OCI-LY1 (cell line): ENCODE data around the gene NLE1.

Experiments used
- H2AFZ ChIP-seq: fragments of 200-600 bp; sonication (generic), shearing (Covaris generic); 2 replicates; pipeline ENCODE4 v1.6.0; 2014; ENCODE audit warnings: antibody characterized with exemption, mild to moderate bottlenecking, low read length
- H3F3A ChIP-seq: fragments of 200-600 bp; sonication (generic), shearing (Covaris generic); 2 replicates; pipeline ENCODE4 v1.6.0; 2014; ENCODE audit warnings: mild to moderate bottlenecking, antibody characterized with exemption, low read length, moderate library complexity; ENCODE audit not compliant: insufficient read depth
- H3K27ac ChIP-seq: fragments of 200-600 bp; sonication (generic); 2 replicates; pipeline ENCODE4 v1.5.1; 2014; ENCODE audit warnings: low read length, mixed run types, mild to moderate bottlenecking, low read depth; ENCODE audit not compliant: poor library complexity, severe bottlenecking
- H3K27me3 ChIP-seq: fragments of 200-600 bp; sonication (generic); 2 replicates; pipeline ENCODE4 v1.6.0; 2014; ENCODE audit warnings: antibody characterized with exemption, mild to moderate bottlenecking, low read length, moderate library complexity; ENCODE audit not compliant: insufficient read depth
- H3K36me3 ChIP-seq: fragments of 200-600 bp; sonication (generic); 2 replicates; pipeline ENCODE4 v1.6.1; 2014; ENCODE audit warnings: mild to moderate bottlenecking, antibody characterized with exemption, low read length, moderate library complexity, mixed read lengths; ENCODE audit not compliant: insufficient read depth
- H3K4me1 ChIP-seq: fragments of 200-600 bp; sonication (generic); 2 replicates; pipeline ENCODE4 v1.5.1; 2014; ENCODE audit warnings: mild to moderate bottlenecking, low read length, moderate library complexity; ENCODE audit not compliant: insufficient read depth, severe bottlenecking
- H3K4me2 ChIP-seq: fragments of 200-600 bp; sonication (generic), shearing (Covaris generic); 2 replicates; pipeline ENCODE4 v1.6.1; 2014; ENCODE audit warnings: low read length
- H3K4me3 ChIP-seq: fragments of 200-600 bp; sonication (generic); 2 replicates; pipeline ENCODE4 v1.5.1; 2014; ENCODE audit warnings: low read length, low read depth, mild to moderate bottlenecking, mixed read lengths; ENCODE audit not compliant: poor library complexity, severe bottlenecking
- H3K79me2 ChIP-seq: fragments of 200-600 bp; shearing (Covaris generic); 2 replicates; pipeline ENCODE4 v1.6.1; 2016; ENCODE audit warnings: mixed run types, low read length, mixed read lengths; ENCODE audit not compliant: insufficient read depth
- H3K9ac ChIP-seq: fragments of 200-600 bp; sonication (generic), shearing (Covaris generic); 2 replicates; pipeline ENCODE4 v1.6.1; 2014; ENCODE audit warnings: mild to moderate bottlenecking, low read length, mixed read lengths
- H3K9me2 ChIP-seq: fragments of 200-600 bp; sonication (generic), shearing (Covaris generic); 2 replicates; pipeline ENCODE4 v1.6.1; 2014; ENCODE audit warnings: low read depth, mild to moderate bottlenecking, low read length, mixed read lengths
- H3K9me3 ChIP-seq: fragments of 200-600 bp; shearing (Covaris generic); 2 replicates; pipeline ENCODE4 v1.6.1; 2014; ENCODE audit warnings: low read length, mixed read lengths
- H4K20me1 ChIP-seq: fragments of 200-600 bp; sonication (generic), shearing (Covaris generic); 2 replicates; pipeline ENCODE4 v1.6.0; 2016; ENCODE audit warnings: mild to moderate bottlenecking, low read length; ENCODE audit not compliant: insufficient read depth
- EZH2 ChIP-seq: fragments of 200-600 bp; sonication (generic), shearing (Covaris generic); IDR thresholded peaks from 2 replicates; pipeline ENCODE4 v1.8.0; 2017; ENCODE audit warnings: borderline replicate concordance, mixed run types, mild to moderate bottlenecking, antibody characterized with exemption, low read length, moderate library complexity, mixed read lengths
- TF ChIP-seq, protein P1 (sequence below): fragments of 200-600 bp; sonication (generic), shearing (Covaris generic); IDR thresholded peaks from 2 replicates; pipeline ENCODE4 v1.5.1; 2017; ENCODE audit warnings: mild to moderate bottlenecking, antibody characterized with exemption, low read length, moderate library complexity, mixed read lengths

NLE1 gene

DNA sequence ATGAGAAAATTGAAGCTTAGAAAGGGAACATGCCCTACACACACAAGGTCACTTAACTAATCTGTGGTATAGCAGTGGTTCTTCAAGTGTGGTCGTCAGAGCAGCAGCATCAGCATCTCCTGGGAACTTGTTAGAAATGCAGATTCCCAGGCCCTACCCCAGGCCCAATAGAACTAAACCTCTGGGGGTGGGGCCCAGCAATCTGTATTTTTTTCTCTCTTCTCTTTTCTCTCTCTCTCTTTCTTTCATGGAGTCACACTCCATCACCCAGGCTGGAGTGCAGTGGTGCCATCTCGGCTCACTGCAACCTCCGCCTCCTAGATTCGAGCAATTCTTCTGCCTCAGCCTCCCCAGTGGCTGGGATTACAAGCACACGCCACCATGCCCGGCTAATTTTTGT lies 3.9 kb downstream of the NLE1 start:
- Histone ChIP-seq H3K4me3 (no peak overlapping the region), H3K9me2 (no peaks in the 10 kb centered on the region), H3K36me3 (peaks cover 68% of the 10 kb centered on the region), H3K79me2 (peaks cover 11% of the 10 kb centered on the region), H4K20me1 (no peaks in the 10 kb centered on the region), H3K27me3 (no peaks in the 10 kb centered on the region), H2AFZ (no peak overlapping the region), H3K27ac (no peak overlapping the region), H3F3A (no peaks in the 10 kb centered on the region), H3K4me1 (peaks cover 8% of the 10 kb centered on the region), H3K9me3 (no peaks in the 10 kb centered on the region), H3K4me2 (no peak overlapping the region), H3K9ac (no peak overlapping the region)
- TF ChIP-seq, protein P1, sequence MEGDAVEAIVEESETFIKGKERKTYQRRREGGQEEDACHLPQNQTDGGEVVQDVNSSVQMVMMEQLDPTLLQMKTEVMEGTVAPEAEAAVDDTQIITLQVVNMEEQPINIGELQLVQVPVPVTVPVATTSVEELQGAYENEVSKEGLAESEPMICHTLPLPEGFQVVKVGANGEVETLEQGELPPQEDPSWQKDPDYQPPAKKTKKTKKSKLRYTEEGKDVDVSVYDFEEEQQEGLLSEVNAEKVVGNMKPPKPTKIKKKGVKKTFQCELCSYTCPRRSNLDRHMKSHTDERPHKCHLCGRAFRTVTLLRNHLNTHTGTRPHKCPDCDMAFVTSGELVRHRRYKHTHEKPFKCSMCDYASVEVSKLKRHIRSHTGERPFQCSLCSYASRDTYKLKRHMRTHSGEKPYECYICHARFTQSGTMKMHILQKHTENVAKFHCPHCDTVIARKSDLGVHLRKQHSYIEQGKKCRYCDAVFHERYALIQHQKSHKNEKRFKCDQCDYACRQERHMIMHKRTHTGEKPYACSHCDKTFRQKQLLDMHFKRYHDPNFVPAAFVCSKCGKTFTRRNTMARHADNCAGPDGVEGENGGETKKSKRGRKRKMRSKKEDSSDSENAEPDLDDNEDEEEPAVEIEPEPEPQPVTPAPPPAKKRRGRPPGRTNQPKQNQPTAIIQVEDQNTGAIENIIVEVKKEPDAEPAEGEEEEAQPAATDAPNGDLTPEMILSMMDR: no peak
- no peak for TF ChIP-seq EZH2

DNA sequence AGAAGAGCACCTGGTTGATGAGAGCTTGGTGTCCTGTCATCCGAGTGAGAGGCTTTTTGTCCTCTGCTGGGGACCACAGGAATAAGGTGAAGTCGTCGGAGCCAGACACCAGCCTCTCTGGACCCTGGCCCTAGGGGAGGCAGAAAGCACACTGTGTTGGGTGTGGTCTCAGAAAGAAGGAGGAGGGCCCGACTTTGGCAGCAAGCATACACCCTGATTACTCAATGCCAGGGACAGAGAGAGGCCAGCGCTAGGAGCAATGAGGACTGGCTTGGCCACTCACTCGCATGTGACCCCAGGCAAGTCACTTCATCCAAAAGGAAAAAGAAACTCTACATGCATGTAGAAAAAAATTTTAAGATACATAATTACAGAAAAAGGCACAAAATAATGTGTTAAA lies 6.8 kb downstream of the NLE1 start:
- Histone ChIP-seq H3K4me1 (no peaks in the 10 kb centered on the region), H3K36me3 (peaks cover 94% of the 10 kb centered on the region)

DNA sequence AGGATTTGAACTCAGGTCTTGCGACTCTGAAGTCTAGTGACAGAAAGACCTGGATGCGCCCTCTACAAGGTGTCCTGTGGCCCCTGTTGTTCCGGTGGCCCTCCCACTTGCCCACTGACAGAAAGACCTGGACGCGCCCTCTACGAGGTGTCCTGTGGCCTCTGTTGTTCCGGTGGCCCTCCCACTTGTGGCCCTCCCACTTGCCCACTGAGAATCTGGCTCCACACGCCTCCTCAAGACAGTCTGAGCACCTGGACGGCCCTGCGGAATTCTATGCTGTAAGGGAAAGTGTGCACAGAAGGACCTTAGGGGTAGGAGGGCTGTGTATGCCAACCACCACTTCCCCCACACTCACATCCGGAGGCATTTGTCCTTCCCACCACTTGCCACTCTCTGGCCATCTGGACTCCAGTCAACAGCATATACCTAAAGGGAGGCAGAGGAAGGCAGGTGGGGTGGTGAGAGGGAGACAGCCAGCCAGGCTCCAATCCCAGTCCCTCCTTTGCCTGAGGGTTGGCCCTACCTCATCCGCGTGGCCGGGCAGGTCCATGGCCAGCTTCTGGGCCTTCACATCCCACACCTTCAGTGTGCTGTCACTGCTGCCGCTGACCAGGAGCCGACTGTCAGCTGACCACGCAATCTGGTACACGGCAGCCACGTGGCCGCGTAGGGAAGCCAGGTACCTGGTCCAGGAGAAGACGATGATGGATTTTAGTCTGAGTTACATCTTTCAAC lies 9.1 kb downstream of the NLE1 start:
- no peaks in the 10 kb centered on the region for H3K27me3 ChIP-seq
- no peak overlapping the region for H3K4me3 ChIP-seq
- H3K4me2 ChIP-seq: no peak overlapping the region
- no peaks in the 10 kb centered on the region for H4K20me1 ChIP-seq
- H3K9ac ChIP-seq: no peak overlapping the region
- no peak overlapping the region for H3K27ac ChIP-seq
- TF ChIP-seq, protein P1: no peak
- no peak for TF ChIP-seq EZH2
- H2AFZ ChIP-seq: no peak overlapping the region
- H3K9me2 ChIP-seq: no peaks in the 10 kb centered on the region
- no peaks in the 10 kb centered on the region for H3K4me1 ChIP-seq
- H3F3A ChIP-seq: no peaks in the 10 kb centered on the region
- H3K36me3 ChIP-seq: peaks cover 82% of the 10 kb centered on the region
- no peaks in the 10 kb centered on the region for H3K79me2 ChIP-seq
- no peaks in the 10 kb centered on the region for H3K9me3 ChIP-seq

More for the DNA sequence above, 6.8 kb downstream of the NLE1 start:
- H3K9me3 ChIP-seq: no peaks in the 10 kb centered on the region
- no peaks in the 10 kb centered on the region for H3K79me2 ChIP-seq
- H3K4me3 ChIP-seq: no peak overlapping the region
- H3F3A ChIP-seq: no peaks in the 10 kb centered on the region
- H2AFZ ChIP-seq: no peak overlapping the region
- no peak overlapping the region for H3K27ac ChIP-seq
- H3K9ac ChIP-seq: no peak overlapping the region
- no peak overlapping the region for H3K4me2 ChIP-seq
- no peaks in the 10 kb centered on the region for H3K9me2 ChIP-seq
- no peak for TF ChIP-seq EZH2
- TF ChIP-seq, protein P1: no peak
- H4K20me1 ChIP-seq: no peaks in the 10 kb centered on the region
- H3K27me3 ChIP-seq: no peaks in the 10 kb centered on the region
